Activated T-helper 1 cell treated with Interleukin-2 at 50 U/mL for 16 hours (primary cell): Measurements from ENCODE around the gene POLR2M.

Source experiments
- DNase-seq: peaks from one replicate; pipeline ENCODE4 v3.0.0-alpha.2; 2020; ENCODE audit warnings: low read depth

POLR2M gene

GRCh38 chr15:57692709-57693108 is 13.8 kb upstream of the POLR2M start:
- no peak for DNase-seq

- DNase-seq: no peak
Observed at GRCh38 chr15:57694279-57694678, 12.2 kb upstream of the POLR2M start.

GRCh38 chr15:57696146-57696545 is 10.4 kb upstream of the POLR2M start:
- DNase-seq: no peak

- no peak for DNase-seq
Observed at GRCh38 chr15:57697588-57697987, 8.9 kb upstream of the POLR2M start.

GRCh38 chr15:57698243-57698642 is 8.3 kb upstream of the POLR2M start:
- no peak for DNase-seq

- no peak for DNase-seq
Observed at GRCh38 chr15:57698991-57699390, 7.5 kb upstream of the POLR2M start.

GRCh38 chr15:57703387-57703786 is 3.1 kb upstream of the POLR2M start:
- no peak for DNase-seq

- DNase-seq: no peak
Observed at GRCh38 chr15:57704441-57704840, 2.1 kb upstream of the POLR2M start.

- DNase-seq: no peak
Observed at GRCh38 chr15:57705746-57706404, 639 bp upstream of the POLR2M start.

- no peak for DNase-seq
Observed at GRCh38 chr15:57708047-57708446, 1.5 kb downstream of the POLR2M start.

- no peak for DNase-seq
Observed at GRCh38 chr15:57718309-57718708, 11.8 kb downstream of the POLR2M start.

- no peak for DNase-seq
Observed at GRCh38 chr15:57720867-57721266, 14.4 kb downstream of the POLR2M start.

GRCh38 chr15:57726411-57726810 is 19.9 kb downstream of the POLR2M start:
- no peak for DNase-seq

- no peak for DNase-seq
Observed at GRCh38 chr15:57727031-57727430, 20.5 kb downstream of the POLR2M start.

- DNase-seq: no peak
Observed at GRCh38 chr15:57728436-57728835, 21.9 kb downstream of the POLR2M start.

- no peak for DNase-seq
Observed at GRCh38 chr15:57730876-57731275, 24.4 kb downstream of the POLR2M start.

GRCh38 chr15:57731530-57732103 is 25.1 kb downstream of the POLR2M start:
- DNase-seq: no peak

- DNase-seq: no peak
Observed at GRCh38 chr15:57732526-57733331, 26.2 kb downstream of the POLR2M start.

GRCh38 chr15:57734860-57735259 is 28.3 kb downstream of the POLR2M start:
- DNase-seq: no peak

GRCh38 chr15:57735431-57735830 is 28.9 kb downstream of the POLR2M start:
- DNase-seq: no peak

GRCh38 chr15:57735891-57736290 is 29.4 kb downstream of the POLR2M start:
- DNase-seq: no peak

- no peak for DNase-seq
Observed at GRCh38 chr15:57736591-57736990, 30.1 kb downstream of the POLR2M start.

GRCh38 chr15:57738734-57739237 is 32.3 kb downstream of the POLR2M start:
- no peak for DNase-seq
